ENCODE data around the gene OSTF1.

DNA sequence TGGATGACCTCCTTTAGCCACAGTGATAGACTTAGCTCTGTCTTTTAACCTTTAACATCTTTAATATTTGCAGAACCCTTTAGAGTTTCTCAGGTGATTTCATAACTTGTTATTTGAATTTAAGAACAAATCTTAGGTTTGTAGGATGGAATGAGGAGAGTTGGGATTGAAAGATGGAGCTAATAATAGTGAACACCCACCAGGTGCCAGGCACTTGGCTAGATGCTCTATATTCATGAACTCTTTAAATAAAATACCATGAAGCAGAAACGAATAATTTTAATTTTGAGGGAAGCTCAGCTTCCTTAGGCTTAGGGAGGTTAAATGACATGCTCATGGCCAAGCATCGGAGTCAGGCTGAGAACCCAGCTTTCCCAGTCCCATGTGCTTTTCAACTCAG lies 40.8 kb upstream of the OSTF1 start:
- TF ChIP-seq POLR2A (IDR thresholded peaks at IDR 0.05; ENCODE audit: low read length) (no peak), GATA1 (IDR thresholded peaks at IDR 0.05; ENCODE audit: low read depth, low read length) (no peak)

All from erythroblast (primary cell).